H7 (cell line): ENCODE data around the gene CA5A. TPM values are rescaled to one million over a fixed set of nuclear protein-coding genes. Genes with fewer than 3 reads are reported as not detected.
A peak's percentile ranks its signal among the peaks of the same experiment; 100 is the strongest.
"Not testable (repeated sequence)": the region's sequence is repeated elsewhere in the genome, so short reads cannot be mapped to it uniquely, and the experiment has no call there.

Source experiments
- DNase-seq: peaks from one replicate; pipeline ENCODE4 v3.0.0; 2012
- H3K27me3 ChIP-seq: 2 replicates; pipeline ENCODE4 v1.6.0; 2011; ENCODE audit warnings: mild to moderate bottlenecking, low read length; ENCODE audit not compliant: control insufficient read depth, insufficient read depth
- H3K36me3 ChIP-seq: replicated peaks from 2 replicates; pipeline ENCODE4 v1.5.1; 2011; ENCODE audit warnings: low read length; ENCODE audit not compliant: control insufficient read depth, insufficient read depth
- H3K4me3 ChIP-seq: 2 replicates; pipeline ENCODE4 v1.5.1; 2011; ENCODE audit warnings: low read depth, mild to moderate bottlenecking, control low read depth, low read length, moderate library complexity; ENCODE audit not compliant: insufficient read depth
- total RNA-seq: library from RNA; depleted of rRNA; stranded (reverse); fragments of >200 nt; shearing (Covaris generic); gene quantifications from 2 replicates; pipeline ENCODE4 v1.2.3, GENCODE V29; 2014; rRNA removed

Gene CA5A
- not detected in 2 replicates for total RNA-seq

- Histone ChIP-seq H3K27me3 (no peaks in the 10 kb centered on the region), H3K4me3 (no peak within 1 kb of the TSS), H3K36me3 (no peaks in the 10 kb centered on the region)
- no peak for DNase-seq
Observed at GRCh38 chr16:87936375-87937230, at the start of gene CA5A. Gene CA5A (minus strand): TSS chr16:87936529. CDS start chr16:87936450, 79 bp downstream.

DNA sequence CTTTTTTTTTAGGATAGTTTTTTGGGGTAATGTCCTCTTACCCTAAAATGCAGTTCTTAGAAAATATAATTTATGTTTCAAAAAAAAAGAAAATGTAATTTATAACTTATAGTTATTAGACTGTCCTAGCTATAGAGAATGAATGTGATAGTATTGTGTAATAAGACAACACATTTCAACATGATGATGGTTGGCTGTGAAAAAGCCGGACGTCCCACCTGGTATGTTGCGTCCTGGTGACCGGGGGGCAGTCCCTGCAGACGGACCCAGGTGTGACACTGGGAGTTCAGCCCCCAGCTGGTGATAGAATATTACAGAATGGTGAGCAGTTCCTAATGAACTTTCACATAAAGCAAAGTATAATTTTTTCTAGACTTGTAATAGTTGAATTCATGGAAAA, 49.2 kb upstream of the CA5A start:
- not testable (repeated sequence) for H3K27me3 ChIP-seq, H3K4me3 ChIP-seq, DNase-seq, H3K36me3 ChIP-seq

DNA sequence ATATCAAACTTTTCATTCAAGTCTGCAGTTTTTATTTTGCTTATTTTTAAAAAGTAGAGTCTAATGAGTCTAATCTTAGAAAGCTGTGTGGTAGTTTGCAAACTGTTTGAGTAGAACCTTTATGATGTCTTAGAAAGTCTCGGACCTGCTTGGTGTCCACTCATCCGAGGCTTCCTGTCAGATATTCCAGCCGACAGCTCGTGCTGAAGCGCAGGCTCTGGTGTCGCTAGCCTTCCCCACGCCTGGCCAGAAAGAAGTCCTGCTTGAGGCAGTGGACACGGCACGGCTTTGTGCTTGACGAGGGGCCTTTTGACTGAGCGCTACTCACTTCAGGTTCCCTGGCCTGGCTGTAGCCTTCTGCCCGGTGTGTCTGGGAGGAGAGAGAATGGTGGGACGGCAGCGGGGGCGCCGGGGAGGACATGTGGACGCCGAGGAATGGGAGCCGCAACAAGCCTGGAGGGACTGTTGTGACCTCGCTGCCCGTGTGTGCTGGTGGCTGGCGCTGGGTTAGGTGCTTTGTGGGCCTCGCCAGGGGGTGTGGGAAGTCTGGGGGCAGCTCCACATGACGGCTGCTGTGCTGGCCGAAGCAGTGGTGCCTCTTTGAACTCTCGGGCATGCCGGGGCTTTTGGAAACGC, 48.4 kb upstream of the CA5A start:
- DNase-seq = no peak
- Histone ChIP-seq H3K4me3 (no peak overlapping the region), H3K36me3 (no peaks in the 10 kb centered on the region; the same call in none of the 2 replicates), H3K27me3 (no peaks in the 10 kb centered on the region)

DNA sequence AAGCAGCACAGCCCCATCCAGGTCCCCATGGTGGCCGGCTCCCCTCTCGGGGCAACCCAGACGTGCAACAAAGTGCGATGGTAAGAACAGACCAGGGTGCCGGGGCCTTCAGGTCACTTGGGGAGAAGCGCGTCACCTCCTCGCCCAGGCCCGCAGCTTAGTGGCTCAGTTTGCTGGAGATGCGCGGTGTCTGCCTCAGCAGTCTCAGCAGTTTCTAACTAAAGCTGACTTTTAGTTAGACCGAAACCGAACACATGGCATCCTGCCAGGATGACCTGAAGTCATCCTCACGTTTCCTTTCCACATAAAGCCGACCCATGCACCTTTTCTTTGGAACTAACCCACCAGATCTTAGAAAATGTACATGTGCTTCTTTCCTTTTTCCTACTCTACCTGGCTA, 47.9 kb upstream of the CA5A start:
- not testable (repeated sequence) for H3K27me3 ChIP-seq, DNase-seq, H3K36me3 ChIP-seq, H3K4me3 ChIP-seq

- not testable (repeated sequence) for H3K4me3 ChIP-seq, H3K36me3 ChIP-seq, H3K27me3 ChIP-seq, DNase-seq
Observed at GRCh38 chr16:87983737-87984097, 47.4 kb upstream of the CA5A start.

- peak; percentile 64 for DNase-seq
- H3K36me3 ChIP-seq, H3K27me3 ChIP-seq, H3K4me3 ChIP-seq: not testable (repeated sequence)
Observed at GRCh38 chr16:87983072-87983736, 46.9 kb upstream of the CA5A start.

GRCh38 chr16:87982581-87983041, 46.3 kb upstream of the CA5A start:
- no peak for DNase-seq
- no peak overlapping the region for H3K4me3 ChIP-seq
- H3K27me3 ChIP-seq = no peaks in the 10 kb centered on the region
- H3K36me3 ChIP-seq = no peaks in the 10 kb centered on the region; the same call in none of the 2 replicates

GRCh38 chr16:87981376-87981775, 45.0 kb upstream of the CA5A start:
- H3K4me3 ChIP-seq, H3K36me3 ChIP-seq, DNase-seq, H3K27me3 ChIP-seq: not testable (repeated sequence)

DNA sequence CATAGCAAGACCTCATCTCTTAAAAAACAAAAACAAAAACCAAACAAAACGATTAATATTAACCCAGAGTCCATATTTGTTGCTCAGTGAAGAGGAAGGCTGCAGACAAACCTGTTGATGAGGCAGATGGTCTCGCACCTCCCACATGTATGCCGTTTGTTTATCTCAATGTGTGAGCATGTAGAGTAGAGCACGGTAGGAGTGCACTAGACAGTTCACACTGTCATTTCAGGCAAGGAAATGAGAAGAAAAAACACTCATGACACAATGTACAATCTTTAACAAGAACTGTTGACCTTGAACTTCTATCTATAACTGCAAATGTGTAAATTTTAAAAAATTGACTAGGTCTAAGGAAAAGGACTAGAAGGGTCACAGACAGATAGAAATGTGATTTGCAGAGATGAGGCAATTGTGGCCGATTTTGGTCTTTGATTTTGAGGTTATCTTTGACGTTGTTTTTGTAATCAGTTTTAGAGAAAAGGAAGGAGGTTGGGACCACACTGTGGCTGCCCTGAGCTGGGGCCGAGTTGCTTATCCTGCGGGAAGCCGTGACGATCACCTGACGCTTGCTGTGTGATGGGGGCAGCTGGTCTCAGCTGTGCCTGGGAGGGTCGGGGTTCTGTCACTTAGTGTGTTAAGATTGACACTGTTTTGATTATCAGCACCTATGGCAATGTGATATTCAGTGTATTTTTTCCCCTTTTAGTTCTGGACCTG, 43.7 kb upstream of the CA5A start:
- DNase-seq, H3K27me3 ChIP-seq, H3K4me3 ChIP-seq, H3K36me3 ChIP-seq: not testable (repeated sequence)

GRCh38 chr16:87979352-87979751, 43.0 kb upstream of the CA5A start:
- Histone ChIP-seq H3K4me3 (no peak overlapping the region), H3K27me3 (no peaks in the 10 kb centered on the region), H3K36me3 (no peaks in the 10 kb centered on the region; the same call in 1 of the 2 replicates)
- no peak for DNase-seq

DNA sequence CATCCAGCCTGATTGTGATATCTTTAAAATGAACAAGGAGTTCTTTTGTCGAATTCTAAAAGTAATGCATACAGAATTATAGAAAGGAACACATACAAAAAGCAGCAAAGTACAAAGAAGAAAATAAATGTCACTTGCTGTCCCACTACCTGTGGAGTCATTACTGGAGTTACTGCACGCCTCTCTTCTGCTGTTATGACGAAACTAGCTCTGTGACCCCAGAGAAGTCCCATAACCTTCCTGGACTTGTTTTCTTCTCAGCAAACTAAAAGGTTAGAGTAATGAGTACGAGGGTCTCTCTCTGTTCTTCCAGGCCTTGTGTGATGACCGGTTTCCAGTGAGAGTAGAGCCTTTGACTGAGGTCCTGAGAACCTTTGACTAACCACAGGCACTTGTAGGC, 41.8 kb upstream of the CA5A start:
- H3K36me3 ChIP-seq = no peaks in the 10 kb centered on the region; the same call in 1 of the 2 replicates
- H3K27me3 ChIP-seq = no peaks in the 10 kb centered on the region
- DNase-seq = no peak
- no peak overlapping the region for H3K4me3 ChIP-seq

- no peaks in the 10 kb centered on the region; the same call in 1 of the 2 replicates for H3K36me3 ChIP-seq
- DNase-seq = no peak
- no peaks in the 10 kb centered on the region for H3K27me3 ChIP-seq
- no peak overlapping the region for H3K4me3 ChIP-seq
Observed at GRCh38 chr16:87976665-87977064, 40.3 kb upstream of the CA5A start.

- Histone ChIP-seq H3K36me3 (no peaks in the 10 kb centered on the region), H3K27me3 (no peaks in the 10 kb centered on the region), H3K4me3 (no peak overlapping the region)
- no peak for DNase-seq
Observed at GRCh38 chr16:87974178-87974577, 37.8 kb upstream of the CA5A start.

- Histone ChIP-seq H3K4me3 (no peak overlapping the region), H3K27me3 (no peaks in the 10 kb centered on the region), H3K36me3 (no peaks in the 10 kb centered on the region)
- DNase-seq = no peak
Observed at GRCh38 chr16:87973717-87974116, 37.4 kb upstream of the CA5A start.
